H54 (cell line): Measurements from ENCODE around the gene POC5.
"Not testable (repeated sequence)": the region's sequence is repeated elsewhere in the genome, so short reads cannot be mapped to it uniquely, and the experiment has no call there.

ENCODE experiments used
- DNase-seq: peaks from one replicate; pipeline ENCODE4 v3.0.0; 2011; ENCODE audit warnings: low spot score, mixed read lengths; ENCODE audit not compliant: insufficient read length
- FAIRE-seq: peaks from 3 replicates; lab custom pipeline; 2011; peaks lifted over from hg19 to GRCh38; lab: Jason Lieb, UNC
- POLR2A ChIP-seq: IDR thresholded peaks from 2 replicates; pipeline ENCODE4 v1.6.1; 2011; ENCODE audit warnings: low read depth, mild to moderate bottlenecking, low read length

The POC5 gene, protein sequence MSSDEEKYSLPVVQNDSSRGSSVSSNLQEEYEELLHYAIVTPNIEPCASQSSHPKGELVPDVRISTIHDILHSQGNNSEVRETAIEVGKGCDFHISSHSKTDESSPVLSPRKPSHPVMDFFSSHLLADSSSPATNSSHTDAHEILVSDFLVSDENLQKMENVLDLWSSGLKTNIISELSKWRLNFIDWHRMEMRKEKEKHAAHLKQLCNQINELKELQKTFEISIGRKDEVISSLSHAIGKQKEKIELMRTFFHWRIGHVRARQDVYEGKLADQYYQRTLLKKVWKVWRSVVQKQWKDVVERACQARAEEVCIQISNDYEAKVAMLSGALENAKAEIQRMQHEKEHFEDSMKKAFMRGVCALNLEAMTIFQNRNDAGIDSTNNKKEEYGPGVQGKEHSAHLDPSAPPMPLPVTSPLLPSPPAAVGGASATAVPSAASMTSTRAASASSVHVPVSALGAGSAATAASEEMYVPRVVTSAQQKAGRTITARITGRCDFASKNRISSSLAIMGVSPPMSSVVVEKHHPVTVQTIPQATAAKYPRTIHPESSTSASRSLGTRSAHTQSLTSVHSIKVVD

DNA sequence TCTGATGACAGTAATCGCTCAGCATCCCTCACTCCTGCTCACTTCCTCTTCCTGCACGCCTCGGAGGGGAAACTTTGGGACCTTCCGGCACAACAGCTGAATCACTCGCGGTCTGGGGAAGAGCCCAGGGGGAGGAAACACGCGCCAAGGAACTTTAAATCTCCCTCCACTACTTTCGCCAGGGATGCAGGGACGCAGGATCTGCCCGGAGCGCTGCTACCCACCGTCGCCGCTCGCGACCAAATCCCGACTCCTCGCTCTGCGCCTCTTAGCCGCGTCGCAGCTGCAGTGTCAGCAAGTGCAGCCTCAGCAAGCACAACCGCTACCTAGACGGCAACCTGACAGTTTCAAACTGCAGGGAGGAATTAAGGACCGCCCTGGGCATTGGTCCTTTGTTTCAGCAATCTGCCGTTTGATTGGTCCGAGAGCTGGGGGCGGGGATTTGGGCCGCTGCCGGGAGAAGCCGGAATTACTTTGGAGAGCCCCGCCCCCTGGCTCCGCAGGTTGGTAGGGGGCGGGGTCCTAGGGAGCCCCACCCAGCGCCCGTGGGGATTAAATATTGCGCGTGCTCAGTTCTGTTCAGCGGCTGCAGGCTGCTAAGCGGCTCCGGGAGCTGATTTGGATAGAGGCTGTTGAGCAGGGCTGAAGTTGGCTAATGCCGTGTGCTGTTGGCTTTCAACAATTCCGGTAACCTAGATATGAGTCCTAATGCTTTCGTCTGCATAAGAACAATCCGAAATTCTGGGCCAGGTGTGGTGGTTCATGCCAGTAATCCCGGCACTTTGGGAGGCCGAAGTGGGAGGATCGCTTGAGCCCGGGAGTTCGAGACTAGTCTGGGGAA, at the start of gene POC5:
POC5 (minus strand) TSS at position 356 of the 841 bp plus-strand sequence. CDS start 4,500 bp downstream, outside the sequence.
- FAIRE-seq: peak; percentile 89
- TF ChIP-seq POLR2A: peak; percentile 87
- DNase-seq: peak; percentile 81

DNA sequence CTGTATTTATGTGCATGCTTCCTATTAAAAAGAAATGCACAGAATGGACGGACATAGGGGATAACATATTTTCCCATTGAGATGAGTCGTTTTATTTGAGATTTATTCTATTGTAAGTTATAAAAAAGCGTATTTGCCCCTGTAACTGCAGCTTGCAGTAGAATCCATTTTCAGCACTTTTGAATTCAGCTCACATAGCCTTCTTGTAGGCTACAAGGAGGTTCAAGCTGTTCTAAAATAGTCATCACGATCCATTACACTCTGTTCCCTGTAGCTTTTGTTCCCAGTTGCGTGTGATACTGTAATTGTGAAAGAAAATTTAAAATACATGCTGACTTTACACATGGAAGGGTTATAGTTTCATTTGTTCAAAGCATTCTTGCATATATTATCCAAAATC, 40.9 kb upstream of the POC5 start:
- FAIRE-seq (no peak), DNase-seq (no peak)
- TF ChIP-seq POLR2A: no peak

DNA sequence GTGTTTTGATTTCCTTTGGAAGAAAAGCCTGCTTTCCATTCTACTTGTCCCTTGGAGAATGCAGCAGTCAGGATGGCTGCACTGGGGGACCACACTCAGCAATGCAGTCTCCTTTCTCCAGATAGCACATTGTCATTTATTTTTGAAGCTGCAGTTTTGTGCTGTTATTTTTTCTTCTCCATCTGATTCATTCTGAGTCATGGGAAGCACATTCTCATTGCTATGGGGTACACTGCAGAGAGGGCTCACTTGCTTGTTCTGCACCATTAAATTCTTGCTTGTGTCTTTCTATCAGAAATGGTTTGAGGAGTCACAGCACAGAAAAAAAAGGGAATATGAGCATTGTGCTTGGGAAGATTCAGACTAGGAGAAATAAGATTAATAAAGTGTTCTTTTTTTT, 39.7 kb upstream of the POC5 start:
- no peak for DNase-seq
- peak; percentile 66 for FAIRE-seq
- no peak for TF ChIP-seq POLR2A

DNA sequence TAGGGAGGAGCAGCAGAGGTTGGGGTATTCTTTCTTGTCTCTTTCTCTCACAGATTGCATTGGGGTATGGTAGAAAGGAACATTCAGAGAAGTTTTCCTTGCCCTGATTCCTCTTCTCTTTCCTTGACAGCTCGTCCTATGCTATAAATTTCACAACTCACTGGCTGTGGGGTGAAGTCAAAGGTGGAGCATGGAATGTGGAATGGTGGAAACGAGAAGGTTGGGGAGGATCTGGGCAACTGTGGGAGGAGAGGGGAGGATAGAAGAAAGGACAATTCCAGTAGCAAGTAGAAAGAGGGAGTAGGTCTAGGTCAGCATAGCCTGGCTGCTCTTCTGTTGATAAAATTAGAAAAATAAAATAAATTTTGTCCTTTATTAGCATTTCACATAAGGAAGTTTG, 39.0 kb upstream of the POC5 start:
- DNase-seq (no peak), FAIRE-seq (no peak)
- no peak for TF ChIP-seq POLR2A

DNA sequence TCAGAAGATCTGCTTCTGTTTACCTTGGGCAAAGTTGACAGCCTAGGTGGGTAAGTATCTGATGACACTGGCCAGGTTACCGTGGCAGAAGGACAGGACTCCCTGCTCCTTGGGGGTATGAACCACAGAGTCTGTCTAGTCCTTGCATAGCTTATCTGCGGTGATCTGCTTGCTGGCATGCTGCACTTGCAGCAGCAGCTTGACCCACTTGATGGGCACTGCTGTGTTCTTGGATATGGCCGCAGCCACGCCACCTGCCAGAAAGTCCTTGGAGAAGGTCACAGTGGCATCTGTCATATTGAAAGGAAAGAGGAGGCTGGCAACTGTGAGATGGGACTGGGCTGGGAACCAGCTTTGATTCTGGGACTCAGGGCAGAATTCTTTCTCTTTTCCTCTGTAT, 35.9 kb upstream of the POC5 start:
- TF ChIP-seq POLR2A: no peak
- no peak for DNase-seq
- FAIRE-seq: no peak

DNA sequence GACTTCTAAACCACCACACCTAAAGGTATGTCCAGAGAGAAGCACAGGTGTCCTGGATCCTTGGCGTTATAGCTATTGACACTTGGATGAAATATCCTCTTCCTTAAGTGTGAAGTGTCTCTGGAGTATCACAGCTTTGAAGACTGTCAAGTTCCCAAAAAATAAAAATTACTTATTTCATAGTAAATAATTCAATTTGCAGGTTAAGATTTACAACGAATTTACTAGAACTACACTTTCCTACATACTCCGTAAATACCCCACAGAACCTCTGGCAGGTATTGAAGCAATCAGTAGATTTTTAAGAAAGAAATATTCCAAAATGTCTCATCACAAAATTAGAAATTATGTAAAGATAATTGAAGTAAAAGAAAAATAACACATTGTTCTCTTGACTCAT, 27.1 kb upstream of the POC5 start:
- TF ChIP-seq POLR2A: no peak
- DNase-seq: no peak
- FAIRE-seq: no peak

DNA sequence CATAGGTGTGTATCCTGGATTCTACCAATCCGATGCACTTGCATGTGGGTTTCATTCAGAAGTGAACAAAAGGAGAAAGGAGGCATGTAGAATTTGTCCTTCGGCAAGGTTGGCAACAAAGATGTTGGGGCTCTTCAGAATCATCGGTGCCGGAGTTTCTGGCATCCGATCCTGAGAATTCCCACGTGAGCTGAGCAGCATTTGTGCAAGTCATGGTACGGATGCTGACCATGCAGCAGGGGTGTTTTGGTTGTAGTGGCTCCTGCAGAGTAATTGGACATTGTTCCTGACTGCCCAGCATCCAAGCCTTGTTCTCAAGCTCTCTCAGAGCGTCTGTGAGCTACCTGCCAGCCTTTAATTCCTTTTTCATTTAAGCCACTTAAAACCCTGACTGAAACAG, 19.0 kb upstream of the POC5 start:
- FAIRE-seq: no peak
- DNase-seq: no peak
- no peak for TF ChIP-seq POLR2A

DNA sequence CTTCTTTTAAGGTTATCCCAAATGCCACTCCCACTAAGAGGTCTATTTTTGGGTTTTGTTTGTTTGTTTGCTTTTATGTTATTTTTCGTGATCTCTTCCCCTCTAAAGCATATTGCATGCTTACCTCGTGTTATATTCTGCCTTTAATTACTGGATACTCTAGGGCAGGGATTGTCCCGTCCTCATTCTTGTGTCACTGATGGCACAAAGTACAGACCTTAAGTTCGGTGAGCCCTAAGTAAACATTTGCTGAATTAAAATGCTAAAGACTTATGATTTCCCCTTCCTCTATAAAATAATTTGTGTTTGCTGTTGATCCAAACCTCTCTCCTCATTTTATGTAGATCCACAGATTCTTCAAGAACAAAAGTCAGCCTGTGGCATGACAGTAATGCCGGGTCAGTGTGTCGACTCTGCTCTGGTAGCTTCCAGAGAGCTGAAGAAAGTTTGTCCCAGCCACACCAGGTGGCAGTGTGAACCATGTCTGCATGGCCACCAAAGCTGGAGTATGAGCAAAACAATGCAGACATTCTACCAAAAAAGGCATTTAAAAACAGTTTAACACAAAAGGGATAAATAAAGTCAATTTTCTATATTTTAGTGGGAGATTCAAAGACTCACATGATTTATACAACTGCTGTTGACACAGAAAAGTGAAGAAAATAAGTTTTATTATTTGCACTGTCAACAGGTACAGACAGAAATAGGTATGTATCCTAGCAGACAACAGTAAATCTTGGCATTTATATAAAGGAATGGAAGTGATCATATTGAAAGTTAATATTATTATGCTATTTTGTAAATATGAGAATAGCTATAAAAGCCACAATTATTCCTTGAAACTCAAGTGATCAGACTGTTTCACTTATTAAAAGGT, 17.9 kb upstream of the POC5 start:
- no peak for TF ChIP-seq POLR2A
- no peak for FAIRE-seq
- no peak for DNase-seq

DNA sequence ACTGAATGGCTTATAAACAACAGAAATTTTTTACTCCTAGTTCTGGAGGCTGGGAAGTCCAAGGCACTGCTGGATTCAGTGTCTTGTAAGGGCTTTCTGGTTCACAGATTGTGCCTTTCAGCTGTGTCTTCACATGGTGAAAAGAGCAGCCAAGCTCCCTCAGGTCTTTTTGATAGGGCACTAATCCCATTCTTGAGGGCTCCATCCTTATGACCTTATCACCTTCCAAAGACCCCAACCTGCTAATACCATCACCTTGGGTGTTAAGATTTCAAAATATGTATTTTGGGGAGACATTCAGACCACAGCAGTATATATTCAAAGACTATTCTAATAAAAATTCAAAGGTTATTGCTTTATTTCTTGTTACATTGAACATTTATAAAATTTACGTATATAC, 16.5 kb upstream of the POC5 start:
- DNase-seq (no peak), FAIRE-seq (no peak)
- no peak for TF ChIP-seq POLR2A

DNA sequence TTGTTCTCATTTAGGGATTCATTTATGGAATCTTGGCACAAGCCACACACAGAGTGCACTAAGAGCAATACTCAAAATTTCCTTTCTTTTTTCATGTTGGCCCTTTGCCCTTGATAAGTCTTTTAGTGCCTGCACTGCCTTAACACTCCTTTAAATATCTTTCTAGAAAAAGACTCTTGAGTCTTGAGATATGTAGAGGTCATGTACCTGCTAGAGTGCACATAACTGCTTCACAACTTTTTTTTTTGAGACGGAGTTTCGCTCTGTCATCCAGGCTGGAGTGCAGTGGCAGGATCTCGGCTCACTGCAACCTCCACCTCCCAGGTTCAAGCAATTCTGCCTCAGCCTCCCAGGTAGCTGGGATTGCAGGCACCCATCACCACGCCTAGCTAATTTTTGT, 14.3 kb upstream of the POC5 start:
- not testable (repeated sequence) for FAIRE-seq

DNA sequence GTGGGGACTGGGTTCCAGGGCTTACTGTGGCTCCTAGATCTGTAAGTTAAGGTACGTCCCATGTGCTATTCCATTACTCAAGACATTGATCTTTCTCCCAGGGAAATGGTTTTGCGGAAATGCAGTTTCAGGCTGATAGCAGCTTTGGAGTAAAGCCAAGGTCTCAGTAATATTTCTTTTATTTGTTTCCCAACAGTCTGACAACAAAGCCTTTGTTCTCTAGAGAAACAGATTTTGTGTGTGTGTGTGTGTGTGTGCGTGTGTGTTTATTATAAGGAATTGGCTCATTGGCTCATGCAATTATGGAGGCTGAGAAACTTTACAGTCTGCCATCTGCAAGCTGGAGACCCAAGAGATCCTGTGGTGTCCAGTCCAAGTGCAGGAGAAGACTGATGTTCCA, 12.1 kb upstream of the POC5 start:
- DNase-seq: no peak
- no peak for TF ChIP-seq POLR2A
- FAIRE-seq: no peak

More for the DNA sequence above, 14.3 kb upstream of the POC5 start:
- not testable (repeated sequence) for DNase-seq

DNA sequence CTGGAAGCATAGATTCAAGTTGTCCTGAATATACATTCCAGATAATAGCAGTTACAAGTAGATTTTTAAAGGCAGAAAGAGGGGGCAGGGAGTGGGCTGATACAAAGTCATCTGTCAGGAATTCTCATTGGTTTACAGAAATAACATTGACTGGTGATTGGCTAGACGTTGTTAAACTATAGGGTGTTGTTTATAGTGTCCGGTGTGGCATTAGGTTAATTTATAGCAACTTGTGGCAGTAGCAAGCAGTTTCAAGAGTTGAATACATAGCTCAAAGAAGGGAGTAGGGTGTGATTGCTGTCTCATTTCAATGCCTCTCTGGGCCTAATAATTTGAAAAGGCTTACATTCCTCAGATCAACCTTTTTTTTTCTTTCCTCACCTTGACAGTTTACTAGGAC, 10.7 kb upstream of the POC5 start:
- DNase-seq (no peak), FAIRE-seq (no peak)
- no peak for TF ChIP-seq POLR2A

DNA sequence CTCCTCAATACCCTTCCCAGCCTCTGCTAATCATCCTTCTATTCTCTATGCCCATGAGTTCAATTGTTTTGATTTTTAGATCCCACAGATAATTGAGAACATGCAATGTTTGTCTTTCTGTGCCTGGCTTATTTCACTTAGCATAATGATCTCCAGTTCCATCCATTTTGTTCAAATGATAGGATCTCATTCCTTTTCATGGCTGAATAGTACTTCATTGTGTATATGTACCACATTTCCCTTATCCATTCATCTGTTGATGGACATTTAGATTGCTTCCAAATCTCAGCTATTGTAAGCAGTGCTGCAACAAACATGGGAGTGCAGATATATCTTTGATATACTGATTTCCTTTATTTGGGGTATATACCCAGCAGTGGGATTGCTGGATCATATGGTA, 9.0 kb upstream of the POC5 start:
- not testable (repeated sequence) for FAIRE-seq

DNA sequence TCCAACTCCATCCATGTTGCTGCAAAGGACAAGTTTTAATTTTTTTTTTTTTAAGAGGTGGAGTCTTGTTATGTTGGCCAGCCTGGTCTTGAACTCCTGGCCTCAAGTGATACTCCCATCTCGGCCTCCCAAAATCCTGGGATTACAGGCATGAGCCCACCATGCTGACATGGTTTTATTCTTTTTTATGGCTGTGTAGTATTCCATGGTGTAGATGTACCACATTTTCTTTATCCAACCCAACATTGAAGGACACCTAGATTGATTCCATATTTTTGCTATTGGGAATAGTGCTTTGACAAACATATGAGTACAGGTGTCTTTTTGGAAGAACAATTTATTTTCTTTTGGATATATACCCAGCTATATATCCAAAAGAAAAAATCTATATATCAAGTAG, 6.1 kb upstream of the POC5 start:
- FAIRE-seq (no peak), DNase-seq (no peak)
- TF ChIP-seq POLR2A: no peak

More for the DNA sequence above, 9.0 kb upstream of the POC5 start:
- not testable (repeated sequence) for DNase-seq
